H9 (cell line): ENCODE results near the gene MRPL36. TPM values are rescaled to one million over a fixed set of nuclear protein-coding genes. Genes with fewer than 3 reads are reported as not detected.

Source experiments
- DNase-seq: peaks from one replicate; pipeline ENCODE4 v3.0.0-alpha.2; 2017
- H2AFZ ChIP-seq: one replicate; pipeline ENCODE4 v1.6.1; 2013; ENCODE audit warnings: mild to moderate bottlenecking, low read length, control low read depth, moderate library complexity
- H2AK5ac ChIP-seq: 2 replicates; pipeline ENCODE4 v1.6.1; 2013; ENCODE audit warnings: low read length, control low read depth, mixed read lengths; ENCODE audit not compliant: insufficient read length
- H2BK120ac ChIP-seq: one replicate; pipeline ENCODE4 v1.6.1; 2013; ENCODE audit warnings: low read depth, mild to moderate bottlenecking, low read length, control low read depth, inconsistent platforms; ENCODE audit not compliant: poor library complexity, severe bottlenecking
- H2BK12ac ChIP-seq: 2 replicates; pipeline ENCODE4 v1.6.1; 2013; ENCODE audit warnings: low read length, control low read depth, mixed read lengths, low read depth; ENCODE audit not compliant: insufficient read length
- H2BK15ac ChIP-seq: 2 replicates; pipeline ENCODE4 v1.6.1; 2013; ENCODE audit warnings: low read depth, low read length, control low read depth
- H2BK20ac ChIP-seq: one replicate; pipeline ENCODE4 v1.6.1; 2013; ENCODE audit warnings: low read depth, mild to moderate bottlenecking, low read length, control low read depth, inconsistent platforms; ENCODE audit not compliant: poor library complexity, severe bottlenecking
- H2BK5ac ChIP-seq: 2 replicates; pipeline ENCODE4 v1.6.1; 2013; ENCODE audit warnings: low read length, control low read depth, mixed read lengths; ENCODE audit not compliant: insufficient read length
- H3K14ac ChIP-seq: 2 replicates; pipeline ENCODE4 v1.6.1; 2013; ENCODE audit warnings: low read length, control low read depth; ENCODE audit not compliant: insufficient read depth
- H3K18ac ChIP-seq: 2 replicates; pipeline ENCODE4 v1.6.1; 2013; ENCODE audit warnings: low read depth, mild to moderate bottlenecking, mixed read lengths, low read length, control low read depth; ENCODE audit not compliant: insufficient read length
- H3K23ac ChIP-seq: 2 replicates; pipeline ENCODE4 v1.6.1; 2013; ENCODE audit warnings: low read length, control low read depth, mixed read lengths, low read depth; ENCODE audit not compliant: insufficient read length
- H3K23me2 ChIP-seq: 2 replicates; pipeline ENCODE4 v1.6.1; 2013; ENCODE audit warnings: low read depth, mild to moderate bottlenecking, mixed read lengths, low read length, control low read depth; ENCODE audit not compliant: insufficient read length, poor library complexity, severe bottlenecking
- H3K27ac ChIP-seq: 2 replicates; pipeline ENCODE4 v1.5.1; 2013; ENCODE audit warnings: low read length, control low read depth, mixed read lengths, low read depth; ENCODE audit not compliant: insufficient read length
- H3K27me3 ChIP-seq: 2 replicates; pipeline ENCODE4 v1.6.1; 2013; ENCODE audit warnings: low read length, control low read depth, inconsistent platforms; ENCODE audit not compliant: insufficient read depth
- H3K4ac ChIP-seq: 2 replicates; pipeline ENCODE4 v1.6.1; 2013; ENCODE audit warnings: low read depth, mild to moderate bottlenecking, control low read depth, inconsistent platforms, low read length, moderate library complexity
- H3K4me1 ChIP-seq: 2 replicates; pipeline ENCODE4 v1.6.1; 2013; ENCODE audit warnings: low read length, control low read depth, inconsistent platforms; ENCODE audit not compliant: insufficient read depth
- H3K4me2 ChIP-seq: 2 replicates; pipeline ENCODE4 v1.6.1; 2013; ENCODE audit warnings: low read length, control low read depth, mixed read lengths; ENCODE audit not compliant: insufficient read length, insufficient read depth
- H3K56ac ChIP-seq: 2 replicates; pipeline ENCODE4 v1.6.1; 2013; ENCODE audit warnings: low read depth, mild to moderate bottlenecking, mixed read lengths, low read length, control low read depth; ENCODE audit not compliant: insufficient read length
- H3K79me1 ChIP-seq: 2 replicates; pipeline ENCODE4 v1.6.1; 2013; ENCODE audit warnings: low read depth, mild to moderate bottlenecking, moderate library complexity, low read length, control low read depth, inconsistent platforms; ENCODE audit not compliant: insufficient read depth, poor library complexity, severe bottlenecking
- H3K79me2 ChIP-seq: 2 replicates; pipeline ENCODE4 v1.6.1; 2013; ENCODE audit warnings: low read length, control low read depth, inconsistent platforms; ENCODE audit not compliant: insufficient read depth
- H3K9ac ChIP-seq: 2 replicates; pipeline ENCODE4 v1.6.1; 2013; ENCODE audit warnings: low read length, control low read depth, mixed read lengths; ENCODE audit not compliant: insufficient read length; ENCODE audit errors: extremely low read depth
- H3K9me3 ChIP-seq: one replicate; pipeline ENCODE4 v1.6.1; 2013; ENCODE audit warnings: low read depth, low read length, inconsistent platforms; ENCODE audit not compliant: control insufficient read depth
- H3T11ph ChIP-seq: one replicate; pipeline ENCODE4 v1.6.1; 2013; ENCODE audit warnings: mild to moderate bottlenecking, low read length, control low read depth, inconsistent platforms
- H4K20me1 ChIP-seq: one replicate; pipeline ENCODE4 v1.6.1; 2013; ENCODE audit not compliant: control insufficient read depth, insufficient read length, insufficient read depth
- H4K5ac ChIP-seq: 2 replicates; pipeline ENCODE4 v1.6.1; 2013; ENCODE audit warnings: low read depth, mild to moderate bottlenecking, mixed read lengths, low read length, control low read depth; ENCODE audit not compliant: insufficient read length
- H4K8ac ChIP-seq: replicated peaks from 2 replicates; pipeline ENCODE4 v1.6.1; 2013; ENCODE audit warnings: low read length, control low read depth, mixed read lengths, low read depth; ENCODE audit not compliant: insufficient read length
- H4K91ac ChIP-seq: 2 replicates; pipeline ENCODE4 v1.6.1; 2013; ENCODE audit warnings: low read depth, mild to moderate bottlenecking, moderate library complexity, mixed read lengths, low read length, control low read depth; ENCODE audit not compliant: insufficient read length
- H3K27ac Mint-ChIP-seq, 3 experiments: 2 replicates in 2 of 3; 3 replicates in 1 of 3; pipeline ENCODE4 v1.8.0; 2020 to 2021; ENCODE audit warnings: mixed read lengths in 3 of 3, mild to moderate bottlenecking in 1 of 3, moderate library complexity in 1 of 3
- H3K27me3 Mint-ChIP-seq: 2 replicates; pipeline ENCODE4 v1.8.0; 2021; ENCODE audit warnings: low read depth, mild to moderate bottlenecking, moderate library complexity, mixed read lengths
- H3K36me3 Mint-ChIP-seq, 3 experiments: 2 replicates in 2 of 3; 3 replicates in 1 of 3; pipeline ENCODE4 v1.8.0; 2020 to 2021; ENCODE audit warnings: low read depth in 3 of 3, mixed read lengths in 3 of 3; ENCODE audit not compliant: insufficient read depth in 1 of 3
- H3K4me1 Mint-ChIP-seq, 2 experiments: 2 replicates each; pipeline ENCODE4 v1.8.0; 2020; ENCODE audit warnings: mixed read lengths in 2 of 2
- H3K4me3 Mint-ChIP-seq, 2 experiments: 2 replicates in 1 of 2; 3 replicates in 1 of 2; pipeline ENCODE4 v1.8.0; 2020 to 2021; ENCODE audit warnings: mild to moderate bottlenecking in 2 of 2, mixed read lengths in 2 of 2, moderate library complexity in 1 of 2
- H3K9me3 Mint-ChIP-seq, 2 experiments: 2 replicates in 1 of 2; 3 replicates in 1 of 2; pipeline ENCODE4 v1.8.0; 2020; ENCODE audit warnings: mild to moderate bottlenecking in 2 of 2, mixed read lengths in 2 of 2, moderate library complexity in 1 of 2
- CTCF ChIP-seq: fragments of 200-600 bp; sonication (generic); conservative IDR thresholded peaks from 3 replicates; pipeline ENCODE4 v1.8.0; 2021; ENCODE audit warnings: antibody characterized with exemption, mild to moderate bottlenecking
- WGBS: extraction: QIAGEN DNeasy Blood & Tissue Kit; methylation state at CpG from one replicate; pipeline ENCODE4 v1.1.7; 2013; ENCODE audit warnings: missing lambda C conversion rate, low lambda C conversion rate, mixed read lengths; ENCODE audit not compliant: insufficient read length; ENCODE audit errors: extremely low coverage; 5-methylcytosine and 5-hydroxymethylcytosine counted together
- total RNA-seq: library from RNA; stranded (reverse); gene quantifications from 2 replicates; pipeline ENCODE4 v1.2.1, GENCODE V29; 2021

MRPL36 gene
- total RNA-seq, 1 experiment from 2014 or later = 67.3 TPM

DNA sequence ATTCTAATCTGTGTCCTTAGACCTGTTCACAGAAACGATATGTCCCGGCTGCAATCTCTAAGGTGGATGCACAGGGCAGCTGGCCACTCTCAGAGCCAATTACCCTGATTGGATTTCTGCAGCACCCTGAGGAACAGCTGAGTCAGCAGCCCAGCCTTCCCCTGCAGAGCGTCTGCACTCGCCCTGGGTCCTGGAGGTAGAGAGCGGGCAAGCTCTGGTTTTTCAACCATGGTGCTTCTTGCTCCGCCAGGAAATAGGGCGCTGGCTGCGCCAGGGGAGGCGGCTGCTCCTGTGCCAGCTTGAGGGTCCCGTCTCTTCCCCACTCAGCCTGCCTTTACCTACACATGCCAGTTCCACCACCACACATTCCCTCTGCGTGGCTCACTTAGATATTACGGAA is 20.7 kb upstream of the MRPL36 start:
- Histone ChIP-seq H3K23ac (no peak overlapping the region), H2BK20ac (no peak overlapping the region), H3K27me3 (no peaks in the 10 kb centered on the region), H4K5ac (no peak overlapping the region), H3K4ac (no peak overlapping the region), H4K20me1 (no peaks in the 10 kb centered on the region), H3K27ac (no peak overlapping the region), H2BK12ac (no peak overlapping the region), H2AFZ (no peak overlapping the region), H2BK5ac (no peak overlapping the region), H4K91ac (no peak overlapping the region), H3K79me1 (no peaks in the 10 kb centered on the region), H3K14ac (no peak overlapping the region), H4K8ac (no peak overlapping the region), H2AK5ac (no peak overlapping the region), H3K4me1 (no peaks in the 10 kb centered on the region), H3K9ac (no peak overlapping the region), H3T11ph (no peak overlapping the region), H3K23me2 (no peaks in the 10 kb centered on the region), H2BK120ac (no peak overlapping the region), H3K18ac (no peak overlapping the region), H3K79me2 (no peaks in the 10 kb centered on the region), H3K56ac (no peak overlapping the region), H2BK15ac (no peak overlapping the region), H3K4me2 (no peak overlapping the region), H3K9me3 (no peaks in the 10 kb centered on the region)
- H3K4me1 Mint-ChIP-seq = peaks cover 19 to 29% of the 10 kb centered on the region in 2 experiments
- no peak overlapping the region for H3K4me3 Mint-ChIP-seq
- no peaks in the 10 kb centered on the region for H3K9me3 Mint-ChIP-seq
- WGBS = no CpG with 5 or more reads among the region's 12 CpGs
- H3K27ac Mint-ChIP-seq = no peak overlapping the region
- no peak for DNase-seq
- TF ChIP-seq CTCF = no peak
- H3K27me3 Mint-ChIP-seq = no peaks in the 10 kb centered on the region; the same call in 1 of the 2 replicates
- H3K36me3 Mint-ChIP-seq = peaks cover 40 to 75% (median 64%) of the 10 kb centered on the region in 3 experiments
